HG03521 (cell line): ENCODE measurements around the gene UFD1.

Experiments used
- ATAC-seq: cut with Tn5 transposase; IDR thresholded peaks from one replicate; pipeline ENCODE4 v1.9.1; 2021; ENCODE audit warnings: mild to moderate bottlenecking, moderate library complexity; ENCODE audit not compliant: unreplicated experiment

The UFD1 gene

DNA sequence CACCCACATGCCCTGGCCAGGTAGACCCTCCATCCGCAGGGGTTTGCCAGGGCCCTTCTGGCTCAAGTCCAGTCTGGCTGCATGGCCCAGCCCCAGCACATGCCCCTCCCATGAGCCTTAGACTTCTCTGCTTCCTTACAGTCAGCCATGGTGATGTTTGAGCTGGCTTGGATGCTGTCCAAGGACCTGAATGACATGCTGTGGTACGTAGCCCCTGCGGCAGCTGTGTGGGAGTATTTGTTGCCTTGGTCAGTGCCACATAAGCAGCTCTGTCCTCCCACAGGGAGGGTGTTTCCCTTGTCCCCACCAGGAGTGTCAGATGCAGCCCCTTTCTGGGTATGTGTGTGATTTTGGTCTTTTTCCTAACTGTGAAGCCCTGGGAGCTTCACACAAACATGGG, 18.3 kb upstream of the UFD1 start:
- ATAC-seq, result no peak

DNA sequence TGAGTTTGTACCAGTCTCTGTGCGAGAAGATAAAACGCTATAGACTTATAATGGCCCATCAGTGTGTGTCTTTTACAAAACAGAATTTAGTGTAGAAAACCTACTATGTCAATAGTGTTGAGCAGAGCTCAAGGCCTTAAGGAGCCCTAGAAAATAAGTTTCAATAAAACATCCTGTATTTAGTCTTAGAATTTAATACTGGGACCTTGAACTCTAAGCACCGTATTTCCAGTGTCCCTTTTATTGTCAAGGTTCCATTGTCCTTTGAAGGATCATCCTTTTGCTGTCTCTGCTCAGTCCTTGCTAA, 17.3 kb upstream of the UFD1 start:
- no peak for ATAC-seq

DNA sequence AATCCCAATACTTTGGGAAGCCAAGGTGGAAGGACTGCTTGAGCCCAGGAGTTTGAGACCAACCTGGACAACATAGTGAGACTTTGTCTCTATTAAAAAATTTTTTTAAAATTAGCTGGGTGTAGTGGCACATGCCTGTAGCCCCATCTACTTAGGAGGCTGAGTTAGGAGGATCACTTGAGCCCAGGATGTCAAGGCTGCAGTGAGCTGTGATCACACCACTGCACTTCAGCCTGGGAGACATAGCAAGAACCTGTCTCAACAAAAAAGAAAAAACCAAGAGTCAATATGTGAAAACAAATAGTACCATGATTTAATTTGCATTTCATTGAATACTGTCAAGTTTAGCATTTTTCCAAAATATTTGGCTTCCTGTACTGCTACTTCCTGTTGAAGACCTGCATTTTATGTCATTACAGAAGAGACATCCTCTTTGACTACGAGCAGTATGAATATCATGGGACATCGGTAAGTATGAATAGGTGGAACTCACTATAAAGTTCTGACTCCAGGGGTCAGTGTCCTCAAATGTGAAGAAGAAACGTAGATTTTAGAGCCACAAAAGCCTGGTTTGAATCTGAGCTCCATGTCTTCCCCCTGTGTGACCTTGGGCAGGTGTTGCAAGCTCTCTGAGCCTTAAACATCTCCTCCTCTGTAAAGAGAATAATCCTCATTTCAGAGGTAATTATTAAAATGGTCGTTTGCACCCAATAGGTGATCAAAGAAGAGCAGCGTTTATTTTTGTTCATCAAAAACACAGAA, 16.8 kb upstream of the UFD1 start:
- ATAC-seq, result no peak

DNA sequence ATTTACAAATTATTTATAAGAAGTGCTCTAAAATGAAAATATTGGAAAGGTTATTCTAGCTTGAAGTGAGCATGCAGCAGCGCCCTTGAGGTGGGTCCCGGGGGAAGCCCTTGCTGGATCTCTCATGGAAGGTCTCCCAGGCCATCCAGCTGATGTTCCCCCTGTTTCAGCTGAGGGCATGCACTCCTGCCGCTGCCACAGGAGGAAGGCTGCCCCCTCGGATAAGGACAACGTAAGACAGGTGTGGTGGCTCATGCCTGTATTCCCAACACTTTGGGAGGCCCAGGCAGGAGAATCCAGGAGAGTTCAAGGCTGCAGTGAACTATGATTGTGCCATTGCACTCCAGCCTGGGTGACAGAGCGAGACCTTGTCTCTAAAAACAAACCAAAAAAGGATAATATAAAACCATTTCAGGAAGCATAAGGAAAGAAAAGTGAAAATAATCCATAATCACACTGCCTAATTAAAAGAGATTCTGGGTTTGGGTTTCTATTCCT, 15.7 kb upstream of the UFD1 start:
- no peak for ATAC-seq

DNA sequence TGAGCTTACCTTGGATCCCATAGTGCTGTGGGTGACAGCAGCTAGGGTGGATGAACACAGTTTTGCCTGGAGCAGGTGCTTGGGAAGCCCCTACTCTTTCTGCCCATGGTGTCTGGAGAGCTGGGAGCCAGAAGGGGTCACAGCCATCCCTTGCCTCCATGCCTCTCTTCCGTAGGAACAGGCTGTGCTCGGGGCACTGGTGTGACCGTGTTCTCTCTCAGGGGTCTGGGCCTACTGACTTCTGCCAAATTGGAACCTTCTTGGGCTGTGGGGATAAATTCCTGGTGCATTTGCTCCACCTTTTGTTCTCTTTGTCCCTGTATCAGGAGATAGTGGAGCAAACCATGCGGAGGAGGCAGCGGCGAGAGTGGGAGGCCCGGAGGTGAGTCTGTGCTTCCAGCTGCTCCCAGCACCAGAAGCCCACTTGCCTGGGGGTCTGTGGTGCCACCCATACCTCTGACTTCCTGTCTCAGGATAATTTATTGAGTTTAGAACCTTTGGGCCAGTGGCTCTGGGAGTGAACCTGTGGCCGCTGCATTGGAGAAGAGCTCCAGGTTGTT, 15.1 kb upstream of the UFD1 start:
- no peak for ATAC-seq

DNA sequence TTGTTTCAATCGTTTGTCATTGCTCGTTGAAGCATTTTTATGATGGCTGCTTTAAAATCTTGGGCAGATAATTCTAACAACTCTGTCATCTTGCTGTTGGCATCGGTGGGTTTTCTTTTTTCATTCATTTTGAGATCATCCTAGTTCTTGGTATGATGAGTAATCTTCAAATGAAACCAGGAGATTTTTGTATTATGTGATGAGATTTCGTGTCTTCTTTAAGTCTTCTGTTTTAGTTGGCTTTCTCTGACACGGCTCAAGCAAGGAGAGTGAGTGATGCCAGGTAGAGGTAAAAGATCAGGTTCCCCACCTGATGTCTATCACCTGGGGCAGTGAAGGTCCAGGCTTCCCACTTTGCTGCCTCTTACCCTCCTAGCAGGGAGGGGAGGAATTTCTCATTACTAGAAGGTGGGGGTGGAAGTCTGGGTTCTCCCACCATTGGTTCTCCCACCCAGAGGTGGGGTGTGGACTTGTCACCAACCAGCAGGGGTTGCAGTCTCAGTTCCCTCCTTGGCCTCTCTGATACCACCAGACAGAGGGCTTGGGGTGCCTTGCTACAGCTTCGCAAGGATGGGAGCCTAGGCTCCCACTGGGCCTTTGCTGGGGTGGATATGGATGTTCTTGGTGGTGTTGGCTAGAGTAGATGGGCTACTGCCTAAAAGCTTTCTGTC, 13.6 kb upstream of the UFD1 start:
- no peak for ATAC-seq

DNA sequence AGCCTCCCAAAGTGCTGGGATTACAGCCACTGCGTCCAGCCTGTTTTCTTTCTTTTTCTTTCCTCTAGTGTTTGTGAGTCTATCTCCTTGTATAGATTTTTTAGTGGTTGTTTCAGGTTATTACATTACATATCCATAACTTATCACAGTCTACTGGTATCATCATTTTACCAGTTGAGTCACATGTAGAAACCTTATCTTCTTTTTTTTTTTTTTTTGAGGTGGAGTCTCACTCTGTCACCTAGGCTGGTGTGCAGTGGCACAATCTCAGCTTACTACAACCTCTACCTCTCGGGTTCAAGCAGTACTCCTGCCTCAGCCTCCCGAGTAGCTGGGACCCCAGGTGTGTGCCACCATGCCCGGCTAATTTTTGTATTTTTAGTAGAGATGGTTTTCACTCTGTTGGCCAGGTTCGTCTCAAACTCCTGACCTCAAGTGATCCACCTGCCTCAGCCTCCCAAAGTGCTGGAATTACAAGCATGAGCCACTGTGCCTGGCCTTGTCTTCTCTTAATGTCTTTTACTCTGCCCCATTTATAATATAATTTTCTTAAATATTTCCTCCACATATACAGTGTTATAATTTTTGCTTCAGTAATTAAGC, 11.7 kb upstream of the UFD1 start:
- ATAC-seq, result no peak

DNA sequence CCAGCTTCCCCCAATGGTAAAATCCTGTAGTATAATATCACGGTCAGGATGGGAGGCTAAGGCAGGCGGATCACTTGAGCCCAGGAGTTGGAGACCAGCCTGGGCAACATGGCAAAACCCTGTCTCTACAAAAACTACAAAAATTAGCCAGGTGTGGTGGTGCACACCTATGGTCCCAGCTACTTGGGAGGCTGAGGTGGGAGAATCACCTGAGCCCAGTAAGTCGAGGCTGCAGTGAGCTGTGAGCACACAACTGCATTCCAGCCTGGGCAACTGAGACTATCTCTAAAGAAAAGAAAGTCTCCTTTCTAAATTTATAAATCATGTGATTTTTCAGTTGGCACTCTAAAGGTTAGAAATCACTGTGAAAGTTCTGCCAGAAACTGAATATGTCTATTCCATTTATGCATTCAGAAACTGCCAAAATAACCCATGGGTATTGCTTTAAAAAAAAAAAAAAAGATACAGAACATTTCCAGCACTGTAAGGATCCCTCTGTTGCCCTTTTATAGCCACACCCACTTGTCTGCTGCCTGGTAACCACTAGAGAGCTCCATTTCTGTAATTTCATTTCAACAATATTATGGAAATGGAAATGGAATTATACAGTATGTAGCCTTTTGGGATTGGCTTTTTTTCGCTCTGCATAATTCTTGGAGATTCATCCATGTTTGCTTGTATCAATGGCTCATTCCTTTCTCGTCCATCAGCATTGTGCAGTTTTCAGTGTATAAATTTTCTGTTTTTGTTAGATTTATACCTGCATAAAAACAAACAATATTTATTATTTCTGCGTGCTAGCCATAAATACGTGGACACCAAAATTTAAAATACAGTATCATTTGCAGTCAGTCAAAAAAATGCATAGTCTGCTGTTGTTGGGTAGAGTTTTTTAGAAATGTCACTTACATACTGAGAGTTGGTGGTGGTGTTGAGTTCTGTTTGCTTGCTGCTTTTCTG, 10.2 kb upstream of the UFD1 start:
- ATAC-seq, result no peak

DNA sequence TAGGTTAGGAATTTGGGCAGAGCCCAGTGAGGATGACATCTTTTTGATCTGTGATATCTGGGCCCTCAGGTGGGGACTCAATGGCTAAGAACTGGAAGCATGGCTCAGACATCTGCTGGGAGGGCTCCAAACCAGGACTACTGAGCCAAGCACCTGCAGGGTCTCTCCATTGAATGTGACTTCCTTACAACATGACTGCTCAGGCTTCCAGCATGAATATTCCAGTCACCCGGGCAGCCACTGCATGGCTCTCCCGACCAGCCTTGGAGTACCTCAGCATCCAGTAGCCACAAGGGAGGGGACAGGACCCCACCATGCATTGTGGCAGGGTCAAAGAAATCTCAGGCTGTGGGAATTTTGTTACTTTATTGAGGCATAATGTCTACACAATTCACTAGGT, 9.3 kb upstream of the UFD1 start:
- no peak for ATAC-seq

DNA sequence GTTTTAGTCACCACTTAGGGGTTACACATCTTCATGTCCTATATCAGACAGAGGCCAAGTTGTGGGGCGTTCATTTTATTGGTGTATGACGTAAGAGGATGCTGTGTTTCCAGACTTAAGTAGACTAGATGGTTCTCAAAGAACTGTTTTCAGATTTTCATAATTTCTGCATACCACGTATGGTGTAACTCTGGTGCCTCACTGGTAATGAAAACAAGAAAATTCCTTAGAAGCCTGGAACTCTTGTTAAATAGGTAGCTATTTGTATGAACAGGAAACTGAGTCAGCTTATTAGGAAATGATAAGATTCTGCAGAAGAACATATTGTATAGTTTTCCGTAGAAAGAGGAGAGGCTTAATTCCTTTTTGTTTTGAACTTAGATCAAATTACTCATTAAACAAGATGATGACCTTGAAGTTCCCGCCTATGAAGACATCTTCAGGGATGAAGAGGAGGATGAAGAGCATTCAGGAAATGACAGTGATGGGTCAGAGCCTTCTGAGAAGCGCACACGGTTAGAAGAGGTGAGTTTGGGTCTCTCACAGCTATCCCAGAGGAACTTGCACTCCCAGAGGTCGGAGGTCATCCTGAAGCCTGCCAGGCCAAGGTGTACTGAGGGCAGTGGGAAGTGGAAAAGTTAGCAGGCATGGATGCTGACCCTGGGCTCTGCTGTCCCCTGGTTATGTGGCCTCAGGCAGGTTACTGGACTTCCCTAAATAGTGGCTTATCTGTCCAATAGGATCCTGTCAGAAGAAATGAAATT, 4.7 kb upstream of the UFD1 start:
- no peak for ATAC-seq

DNA sequence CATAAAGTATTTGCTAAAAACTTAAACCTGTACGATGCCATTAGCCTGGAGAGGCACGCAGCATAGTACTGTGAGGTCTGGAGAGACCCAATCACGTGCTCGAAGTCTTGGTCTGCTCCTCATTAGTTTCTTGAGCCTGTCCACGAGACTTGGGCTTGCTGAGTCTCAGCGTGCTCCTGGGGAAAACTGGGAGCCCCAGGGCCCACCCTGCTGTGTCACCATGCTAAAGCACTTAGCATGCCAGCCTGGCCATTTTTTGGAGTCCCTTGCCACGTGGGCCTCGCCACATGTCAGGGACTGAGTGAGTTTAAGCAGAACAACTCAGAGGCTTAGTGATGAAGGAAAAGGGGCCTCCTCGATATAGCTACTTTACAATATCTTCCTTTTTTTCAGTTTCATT, 3.3 kb upstream of the UFD1 start:
- no peak for ATAC-seq

DNA sequence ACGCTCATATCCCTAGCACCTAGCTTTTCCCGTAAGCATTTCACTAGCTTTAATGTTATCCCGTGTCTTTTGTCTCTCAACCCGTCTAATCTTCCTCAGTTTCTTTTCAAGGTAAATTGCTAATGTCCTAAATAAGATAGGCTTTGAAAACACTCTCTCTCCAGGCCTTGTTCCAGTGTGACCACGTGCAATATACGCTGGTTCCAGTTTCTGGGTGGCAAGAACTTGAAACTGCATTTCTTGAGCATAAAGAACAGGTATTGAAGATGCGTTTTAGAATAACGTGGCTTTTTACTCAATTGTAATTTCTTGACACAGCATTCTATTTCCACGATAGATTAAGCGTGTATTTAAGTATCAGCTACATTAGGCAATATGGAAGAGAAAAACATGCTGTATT, 1.8 kb upstream of the UFD1 start:
- ATAC-seq, result no peak

DNA sequence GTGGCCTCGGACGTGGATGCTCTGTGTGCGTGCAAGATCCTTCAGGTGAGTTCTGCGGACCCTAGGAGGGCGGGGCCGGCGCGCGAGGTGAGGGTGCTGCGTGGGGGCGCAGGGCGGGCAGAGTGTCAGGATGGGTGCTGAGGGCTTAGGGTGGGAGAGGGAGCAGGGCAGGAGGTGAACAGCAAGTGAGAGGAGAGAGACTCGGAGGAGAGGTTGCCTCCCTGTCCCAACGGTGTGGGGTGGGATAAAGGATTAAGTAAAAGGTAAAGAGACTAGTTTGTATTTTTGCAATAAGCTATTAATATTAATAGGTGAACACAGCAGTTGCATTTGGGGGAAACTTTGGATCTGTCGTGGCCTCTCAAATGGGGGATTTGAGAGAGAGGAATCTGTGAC, 1.2 kb upstream of the UFD1 start:
- peak; percentile 2 for ATAC-seq

DNA sequence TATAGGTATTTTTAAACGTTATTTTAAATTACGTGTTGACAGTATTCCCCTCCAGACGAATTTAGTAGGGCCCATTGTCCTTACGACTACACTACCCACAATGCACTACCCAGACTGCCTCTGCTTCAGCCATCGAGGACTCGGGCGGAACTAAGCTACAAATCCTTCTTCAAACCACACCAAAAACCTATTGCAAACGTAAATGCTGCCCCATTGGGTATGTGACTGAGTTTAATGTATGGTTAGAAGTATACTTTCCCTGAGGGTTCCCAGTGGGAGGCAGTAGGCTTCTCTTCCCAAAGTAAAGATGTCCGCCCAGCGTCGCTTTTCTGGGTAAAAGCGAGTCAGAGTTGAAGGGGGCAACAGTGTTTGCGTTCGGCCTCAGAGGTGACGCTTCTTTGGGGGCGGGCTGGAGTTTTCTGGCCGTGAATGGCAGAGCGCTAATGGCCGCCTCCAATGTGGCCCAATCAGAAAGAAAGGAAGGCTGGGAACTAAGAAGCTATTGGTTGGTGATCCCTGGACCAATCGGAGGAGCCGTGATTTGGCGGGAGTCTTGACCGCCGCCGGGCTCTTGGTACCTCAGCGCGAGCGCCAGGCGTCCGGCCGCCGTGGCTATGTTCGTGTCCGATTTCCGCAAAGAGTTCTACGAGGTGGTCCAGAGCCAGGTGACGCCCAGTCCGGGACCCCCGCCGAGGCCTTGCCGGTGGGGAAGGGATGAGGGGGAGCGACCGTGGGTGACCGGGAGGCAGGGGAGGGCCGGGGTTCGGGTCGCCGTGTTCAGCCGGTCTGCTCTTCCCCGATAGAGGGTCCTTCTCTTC, 571 bp upstream of the UFD1 start, which contains the start of gene CDC45:
Gene CDC45, plus strand, starts transcription at position 566 of the 818 bp plus-strand sequence. Its CDS starts 49 bp downstream, at position 615.
- peak; percentile 83 for ATAC-seq

DNA sequence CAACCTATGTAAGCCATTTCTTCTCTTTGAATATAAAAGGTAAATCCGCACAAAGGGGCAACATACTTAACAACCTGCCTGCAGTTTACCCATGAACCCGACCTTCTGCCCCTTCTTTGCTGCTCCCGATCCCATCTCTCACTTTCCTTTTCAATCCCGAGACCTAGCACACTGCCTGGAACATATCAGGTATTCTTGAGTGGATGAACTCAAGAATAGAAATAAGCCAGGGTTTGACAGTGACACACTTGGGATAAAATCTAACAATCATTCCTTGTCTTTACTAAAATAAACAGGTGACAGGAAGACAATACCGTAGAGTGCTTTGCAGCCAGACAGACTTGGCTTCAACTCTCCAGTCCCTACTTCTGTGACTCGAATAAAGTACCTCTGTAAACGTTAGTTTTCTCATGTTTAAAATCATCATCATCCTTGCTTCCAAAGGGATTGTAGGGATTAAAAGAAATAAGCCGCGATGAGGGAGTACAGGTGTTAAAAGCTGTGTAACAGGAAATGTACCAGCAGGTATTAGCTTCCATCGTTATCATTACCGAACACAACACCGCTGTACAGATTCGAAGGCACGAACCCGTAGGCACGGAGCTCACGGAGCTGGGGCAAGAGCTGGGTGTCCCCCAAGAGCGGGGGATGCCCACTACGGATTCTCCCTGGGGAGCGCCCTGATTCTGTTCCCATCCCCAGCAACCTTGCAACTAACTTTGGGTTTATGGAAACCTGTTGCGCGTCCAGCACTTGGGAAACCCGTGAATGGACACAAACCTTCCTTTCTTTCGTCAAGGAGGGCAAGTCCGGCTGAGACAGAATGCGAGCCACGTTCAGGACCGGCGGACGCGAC, 720 bp downstream of the UFD1 start:
- ATAC-seq, result no peak

DNA sequence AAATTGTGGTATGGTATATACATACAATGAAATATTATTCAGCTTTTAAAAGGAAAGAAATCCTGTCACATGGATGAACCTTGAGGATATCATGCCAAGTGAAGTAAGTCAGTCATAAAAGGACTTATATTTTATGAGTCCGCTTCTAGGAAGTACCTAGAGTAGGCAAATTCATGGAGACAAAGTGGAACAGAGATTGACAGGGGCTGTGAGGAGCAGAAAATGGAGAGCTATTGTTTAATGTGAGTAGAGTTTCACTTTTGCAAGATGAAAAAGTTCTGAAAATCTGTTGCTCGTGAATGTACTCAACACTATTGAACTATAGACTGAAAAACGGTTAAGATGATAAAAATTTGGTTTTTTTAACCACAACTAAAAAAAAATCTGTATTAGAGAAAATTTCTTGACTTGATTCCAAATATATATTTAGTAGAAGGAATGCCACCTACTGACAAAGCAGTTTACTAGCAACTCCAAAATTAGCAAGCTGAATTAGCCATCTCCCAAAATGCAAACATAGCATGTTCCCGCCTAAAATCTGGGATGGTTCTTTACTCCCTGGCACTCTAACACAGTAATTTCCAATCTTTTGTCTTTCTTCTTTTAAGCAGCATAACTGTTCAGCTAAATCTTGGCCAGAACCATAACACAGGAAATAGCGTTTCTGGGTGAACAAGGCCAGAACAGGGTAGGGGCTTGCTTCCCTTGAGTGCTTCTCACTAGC, 1.5 kb downstream of the UFD1 start:
- ATAC-seq, result no peak

DNA sequence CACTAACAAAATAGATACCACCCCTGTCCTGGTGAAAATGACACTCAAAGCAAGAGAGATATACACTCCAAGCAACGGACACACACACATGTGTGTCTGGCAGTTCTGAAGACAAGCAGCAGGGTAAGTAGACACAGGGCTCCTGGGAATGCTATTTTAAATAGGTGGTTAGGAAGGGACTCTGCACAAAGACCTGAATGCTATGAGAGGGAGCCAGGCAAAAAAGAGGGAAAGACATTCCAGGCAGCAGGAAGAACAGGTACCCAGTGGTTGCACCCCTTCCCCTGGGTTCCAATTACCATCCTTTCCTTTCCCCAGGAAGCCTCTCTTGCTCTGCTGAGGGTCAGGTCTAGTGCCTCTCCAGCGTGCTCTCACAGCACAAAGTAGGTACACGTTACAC, 3.0 kb downstream of the UFD1 start:
- ATAC-seq, result no peak

DNA sequence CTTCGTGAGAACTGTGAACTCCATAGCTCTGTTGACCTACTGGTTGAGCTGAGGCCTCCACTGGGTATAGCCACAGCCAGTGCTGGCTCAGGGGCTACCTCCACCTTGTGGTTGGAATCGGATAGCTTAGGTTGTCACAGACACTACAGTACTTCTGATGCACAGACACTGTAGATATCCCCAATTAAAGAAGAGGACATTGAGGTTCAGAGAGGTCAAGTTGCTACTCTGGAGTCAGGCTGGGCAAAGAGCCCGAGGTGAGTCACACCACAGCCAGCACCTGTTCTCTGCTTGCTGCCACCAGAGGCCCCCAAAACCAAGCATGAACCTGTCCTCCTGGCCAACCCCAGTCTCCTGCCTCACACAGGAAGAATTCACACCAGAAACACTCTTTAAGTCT, 5.4 kb downstream of the UFD1 start:
- no peak for ATAC-seq
